VCaP (cell line): ENCODE results near the gene TRIM15.
"Not testable (repeated sequence)": the region's sequence is repeated elsewhere in the genome, so short reads cannot be mapped to it uniquely, and the experiment has no call there.

ENCODE experiments used
- H3K27ac ChIP-seq: fragments of 450-650 bp; 2 replicates; pipeline ENCODE4 v1.5.1; 2017
- TF ChIP-seq, protein P1 (sequence below): fragments of 450-650 bp; conservative IDR thresholded peaks from 2 replicates; pipeline ENCODE4 v1.5.1; 2017; ENCODE audit warnings: mild to moderate bottlenecking, moderate library complexity

Gene TRIM15

DNA sequence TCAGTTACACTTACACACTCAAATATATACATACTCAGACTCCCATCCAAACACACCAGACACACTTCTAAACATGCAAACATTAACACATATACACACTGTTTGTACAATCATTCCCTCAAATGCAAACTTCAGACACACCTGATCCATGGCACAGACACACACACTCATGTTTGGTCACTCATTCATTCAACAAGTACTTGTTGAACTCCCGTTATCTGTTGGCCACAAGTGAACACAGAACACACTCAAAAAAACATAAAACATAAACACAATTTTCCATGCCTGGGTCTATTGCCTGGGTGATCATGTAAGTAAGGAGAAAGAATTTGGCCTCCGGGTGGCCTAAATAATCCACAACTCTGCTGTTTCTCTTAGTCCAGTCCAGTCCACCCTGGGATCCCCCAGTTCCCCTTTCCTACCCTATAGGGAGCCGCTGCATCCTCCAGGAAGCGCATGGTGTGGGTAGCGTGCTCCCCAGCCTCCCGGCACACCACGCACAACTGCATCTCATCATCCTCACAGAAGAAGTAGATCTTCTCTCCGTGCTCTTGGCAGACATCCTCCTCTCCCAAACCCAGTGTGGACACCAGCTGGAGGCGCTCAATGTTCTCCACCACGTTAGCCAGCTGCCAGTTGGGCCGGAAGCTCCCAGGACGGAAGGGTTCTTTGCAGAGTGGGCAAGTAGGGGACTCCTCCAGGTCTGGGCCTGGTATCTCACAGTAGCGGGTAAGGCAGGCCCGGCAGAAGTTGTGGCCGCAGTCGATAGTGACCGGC lies 3.1 kb upstream of the TRIM15 start:
- TF ChIP-seq, protein P1, sequence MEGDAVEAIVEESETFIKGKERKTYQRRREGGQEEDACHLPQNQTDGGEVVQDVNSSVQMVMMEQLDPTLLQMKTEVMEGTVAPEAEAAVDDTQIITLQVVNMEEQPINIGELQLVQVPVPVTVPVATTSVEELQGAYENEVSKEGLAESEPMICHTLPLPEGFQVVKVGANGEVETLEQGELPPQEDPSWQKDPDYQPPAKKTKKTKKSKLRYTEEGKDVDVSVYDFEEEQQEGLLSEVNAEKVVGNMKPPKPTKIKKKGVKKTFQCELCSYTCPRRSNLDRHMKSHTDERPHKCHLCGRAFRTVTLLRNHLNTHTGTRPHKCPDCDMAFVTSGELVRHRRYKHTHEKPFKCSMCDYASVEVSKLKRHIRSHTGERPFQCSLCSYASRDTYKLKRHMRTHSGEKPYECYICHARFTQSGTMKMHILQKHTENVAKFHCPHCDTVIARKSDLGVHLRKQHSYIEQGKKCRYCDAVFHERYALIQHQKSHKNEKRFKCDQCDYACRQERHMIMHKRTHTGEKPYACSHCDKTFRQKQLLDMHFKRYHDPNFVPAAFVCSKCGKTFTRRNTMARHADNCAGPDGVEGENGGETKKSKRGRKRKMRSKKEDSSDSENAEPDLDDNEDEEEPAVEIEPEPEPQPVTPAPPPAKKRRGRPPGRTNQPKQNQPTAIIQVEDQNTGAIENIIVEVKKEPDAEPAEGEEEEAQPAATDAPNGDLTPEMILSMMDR, result no peak
- H3K27ac ChIP-seq, result no peak overlapping the region

DNA sequence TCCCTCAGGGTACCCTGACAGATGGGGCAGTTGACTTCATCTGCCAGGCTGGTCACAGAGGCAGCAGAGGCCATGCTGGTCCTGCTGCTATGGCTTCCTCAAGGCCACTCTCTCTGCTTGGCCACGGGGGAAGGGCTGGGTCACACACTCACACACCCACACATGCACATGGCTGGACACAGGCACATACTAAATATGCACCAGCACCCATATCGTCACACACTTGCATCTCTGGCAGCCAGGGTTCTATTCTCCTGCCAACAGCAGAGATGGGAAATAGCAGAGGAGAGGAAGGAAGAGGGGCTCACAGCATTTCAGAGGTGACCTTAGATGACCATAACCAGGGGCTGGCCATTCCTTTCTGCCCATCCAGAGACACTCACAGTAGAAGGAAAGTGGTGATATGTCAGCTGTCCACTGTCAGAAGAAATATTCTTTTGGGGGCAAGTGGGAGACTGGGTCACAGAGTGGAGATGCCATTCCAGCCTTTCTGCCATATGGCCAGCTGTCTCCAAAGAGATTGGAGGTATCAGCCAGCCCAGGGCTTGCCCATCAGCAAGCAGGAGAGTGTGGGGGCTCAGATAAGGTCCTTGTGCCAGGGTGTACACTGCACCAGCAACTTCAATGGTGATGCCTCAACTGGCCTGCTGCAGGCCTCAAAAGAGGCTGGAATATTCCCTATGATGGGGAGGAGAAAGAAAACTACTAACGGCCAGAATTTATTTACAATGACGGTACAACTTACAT lies 2.4 kb upstream of the TRIM15 start, which contains the start of gene TRIM10:
Gene TRIM10, minus strand, starts transcription at position 427 of the 747 bp plus-strand sequence. Its CDS starts 353 bp downstream, at position 74.
- no peak within 1 kb of the TSS for H3K27ac ChIP-seq
- TF ChIP-seq, protein P1, result no peak

DNA sequence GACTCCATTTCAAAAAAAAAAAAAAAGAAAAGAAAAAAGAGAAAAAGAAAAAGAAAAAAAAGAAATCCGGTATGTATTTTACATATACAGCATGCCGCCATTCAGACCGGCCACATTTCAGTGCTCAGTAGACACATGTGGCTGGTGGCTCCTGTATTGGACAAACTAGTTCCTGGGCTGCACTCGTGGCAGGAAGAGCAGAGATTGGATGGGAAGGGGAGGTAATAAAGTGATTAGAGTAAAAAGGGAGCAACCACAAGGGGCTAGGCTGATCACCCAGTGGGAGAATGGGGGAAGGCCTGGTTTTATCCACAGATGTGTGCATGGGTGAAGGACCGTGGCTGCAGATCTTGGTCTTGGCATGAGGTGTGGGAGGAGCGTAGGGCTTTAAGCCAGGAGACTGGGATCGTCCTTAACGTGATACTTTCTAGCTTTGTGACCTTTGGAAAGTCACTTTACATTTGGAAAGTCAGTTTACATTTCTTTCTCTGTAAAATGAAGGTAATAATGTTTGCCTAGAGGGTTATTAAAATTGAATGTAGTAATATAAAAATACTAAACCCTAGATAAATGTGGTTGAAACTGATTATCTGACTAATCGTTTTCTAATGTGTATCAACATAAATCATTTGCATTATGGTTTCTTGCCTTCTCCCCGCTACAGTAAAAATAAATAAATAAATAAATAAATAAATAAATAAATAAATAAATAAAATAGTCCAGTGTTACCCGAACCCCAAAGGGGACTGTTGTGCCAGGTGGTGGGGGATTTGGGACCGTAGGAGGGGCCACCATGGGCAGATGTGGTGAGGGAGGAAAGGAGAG lies 869 bp upstream of the TRIM15 start:
- TF ChIP-seq, protein P1, result no peak
- no peak overlapping the region for H3K27ac ChIP-seq

DNA sequence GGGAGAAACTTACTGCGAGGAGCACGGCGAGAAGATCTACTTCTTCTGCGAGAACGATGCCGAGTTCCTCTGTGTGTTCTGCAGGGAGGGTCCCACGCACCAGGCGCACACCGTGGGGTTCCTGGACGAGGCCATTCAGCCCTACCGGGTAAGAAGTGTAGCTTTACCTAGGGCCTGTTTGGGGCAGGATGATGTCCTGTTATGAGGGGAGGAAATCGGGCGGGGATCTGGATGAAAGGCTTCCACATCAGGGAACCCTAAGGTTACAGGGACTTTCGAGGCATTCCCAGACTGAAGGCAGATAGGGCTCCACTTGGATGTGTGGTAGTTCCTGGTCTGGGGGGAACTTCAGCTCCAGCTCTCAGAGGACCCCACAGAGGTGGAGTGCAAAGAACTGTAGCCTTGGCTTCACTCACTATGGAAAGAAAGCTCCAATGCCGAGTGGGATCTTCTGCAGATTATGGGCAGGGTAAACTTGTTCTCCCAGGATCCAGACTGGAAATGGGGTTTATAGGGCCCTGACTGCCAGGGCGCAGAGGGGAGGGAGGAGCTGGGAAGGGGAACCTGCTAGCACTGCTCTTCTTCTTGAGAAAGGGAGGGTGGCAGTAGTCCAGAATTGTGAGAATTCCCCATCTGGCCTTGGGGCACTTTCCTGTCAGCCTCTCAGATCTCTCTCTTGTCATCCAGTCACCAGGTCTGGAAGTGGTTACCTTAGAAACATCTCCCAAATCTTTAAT lies 740 bp downstream of the TRIM15 start:
- no peak overlapping the region for H3K27ac ChIP-seq
- TF ChIP-seq, protein P1, result no peak

DNA sequence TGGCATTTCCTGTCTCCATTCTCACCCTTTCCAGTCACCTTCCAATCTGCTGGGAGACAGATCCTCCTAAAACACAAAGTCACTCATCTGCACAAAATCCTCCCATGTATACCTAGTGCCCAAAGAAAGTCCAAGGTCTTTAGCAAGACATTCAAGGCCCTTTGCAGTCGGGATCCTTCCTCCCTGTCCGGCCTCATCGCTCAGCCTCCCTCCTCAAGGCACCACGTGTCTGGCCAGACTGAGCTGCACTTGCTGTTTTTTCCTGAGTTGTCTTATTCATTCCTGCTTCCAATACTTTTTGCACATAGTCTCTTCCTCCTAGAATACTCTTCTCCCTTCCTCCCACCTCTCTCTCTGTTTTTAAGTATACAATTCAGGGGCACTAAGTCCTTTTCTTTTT lies 1.4 kb downstream of the TRIM15 start:
- TF ChIP-seq, protein P1, result no peak
- H3K27ac ChIP-seq, result no peak overlapping the region

DNA sequence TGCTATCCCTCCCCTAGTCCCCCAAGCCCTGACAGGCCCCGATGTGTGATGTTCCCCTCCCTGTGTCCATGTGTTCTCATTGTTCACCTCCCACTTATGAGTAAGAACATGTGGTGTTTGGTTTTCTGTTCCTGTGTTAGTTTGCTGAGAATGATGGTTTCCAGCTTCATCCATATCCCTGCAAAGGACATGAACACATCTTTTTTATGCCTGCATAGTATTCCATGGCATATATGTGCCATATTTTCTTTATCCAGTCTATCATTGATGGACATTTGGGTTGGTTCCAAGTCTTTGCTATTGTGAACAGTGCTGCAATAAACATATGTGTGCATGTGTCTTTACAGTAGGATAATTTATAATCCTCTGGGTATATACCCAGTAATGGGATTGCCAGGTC lies 1.9 kb downstream of the TRIM15 start:
- H3K27ac ChIP-seq, result not testable (repeated sequence)

DNA sequence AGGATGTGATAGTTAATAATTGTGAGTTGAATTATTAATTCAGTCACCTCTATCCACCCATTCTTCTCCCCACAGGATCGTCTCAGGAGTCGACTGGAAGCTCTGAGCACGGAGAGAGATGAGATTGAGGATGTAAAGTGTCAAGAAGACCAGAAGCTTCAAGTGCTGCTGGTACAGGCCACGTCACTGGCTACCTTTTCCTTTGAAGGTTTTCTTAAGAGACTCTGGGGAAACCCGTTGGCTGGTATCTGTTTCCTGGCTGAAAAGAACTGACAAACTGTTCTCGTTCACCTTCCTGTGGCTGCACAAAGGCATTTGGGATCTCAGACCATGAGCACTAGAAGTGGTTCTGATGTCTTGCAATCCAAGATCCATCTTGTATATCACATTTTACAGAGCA lies 3.8 kb downstream of the TRIM15 start:
- TF ChIP-seq, protein P1, result no peak
- H3K27ac ChIP-seq, result no peak overlapping the region
